SIG-M5 treated with dmso at 0.1 percent for 504 hours (cell line): ENCODE measurements around the gene NEDD4L.

Experiments
- DNase-seq: peaks from one replicate; lab custom pipeline; 2025; ENCODE audit not compliant: unreplicated experiment; lab: John Stamatoyannopoulos, UW

NEDD4L gene

DNA sequence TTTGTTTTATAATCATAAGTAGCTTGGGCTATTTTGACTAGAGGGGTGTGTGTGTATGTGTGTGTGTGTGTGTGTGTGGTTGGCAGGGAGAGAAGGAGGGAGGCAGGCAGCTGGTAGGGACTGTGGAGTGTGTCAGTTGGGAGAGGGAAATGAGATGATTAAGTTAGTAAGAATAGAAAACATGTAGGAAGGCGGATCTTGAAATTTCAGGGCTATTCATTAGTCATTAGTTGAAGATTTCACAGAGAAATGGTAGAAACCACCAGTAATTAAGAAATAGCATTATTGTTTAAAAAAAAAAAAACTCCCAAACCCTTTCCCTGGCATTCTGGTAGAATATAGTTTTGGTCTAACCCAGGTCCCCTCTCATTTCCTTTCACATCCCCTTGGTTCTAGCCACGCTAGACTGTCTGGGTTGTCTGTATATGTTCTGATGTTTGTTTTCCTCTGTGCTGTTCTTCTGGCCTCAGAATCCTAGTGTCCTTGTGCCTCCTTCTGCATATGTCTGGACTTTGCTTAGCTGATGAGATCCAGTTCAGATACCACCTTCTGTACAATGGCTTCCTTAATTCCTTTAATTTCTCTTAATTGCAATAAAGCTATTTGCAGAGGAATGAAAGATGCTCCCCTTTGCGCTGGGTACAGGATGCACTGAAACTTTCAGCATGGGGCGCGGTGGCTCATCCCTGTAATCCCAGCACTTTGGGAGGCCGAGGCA lies 161.6 kb downstream of the NEDD4L start:
- DNase-seq, result no peak

- no peak for DNase-seq
Measured at GRCh38 chr18:58207520-58208152, 163.6 kb downstream of the NEDD4L start.

- DNase-seq, result no peak
Measured at GRCh38 chr18:58208207-58208932, 164.3 kb downstream of the NEDD4L start.

GRCh38 chr18:58209326-58209725 lies 165.3 kb downstream of the NEDD4L start:
- DNase-seq, result no peak

DNA sequence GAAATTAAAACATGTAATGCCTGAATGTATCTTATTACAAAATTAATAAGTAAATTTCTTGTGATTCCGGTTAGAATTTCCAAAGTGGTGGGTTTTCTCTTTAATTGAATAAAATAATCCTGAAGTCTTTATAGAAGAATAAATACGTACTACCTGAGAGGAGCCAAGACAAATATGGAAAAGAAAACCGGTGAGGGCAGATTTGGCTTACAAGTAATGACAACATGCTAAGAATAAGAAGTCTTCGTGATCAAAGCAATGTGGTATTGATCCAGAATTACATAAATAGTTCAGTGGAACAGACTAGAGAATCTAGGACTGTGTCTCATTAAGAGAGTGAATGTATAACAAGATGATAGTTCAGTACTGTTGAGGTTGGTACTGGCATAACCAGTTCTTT lies 167.5 kb downstream of the NEDD4L start:
- no peak for DNase-seq

GRCh38 chr18:58212274-58212673 lies 168.2 kb downstream of the NEDD4L start:
- no peak for DNase-seq

DNA sequence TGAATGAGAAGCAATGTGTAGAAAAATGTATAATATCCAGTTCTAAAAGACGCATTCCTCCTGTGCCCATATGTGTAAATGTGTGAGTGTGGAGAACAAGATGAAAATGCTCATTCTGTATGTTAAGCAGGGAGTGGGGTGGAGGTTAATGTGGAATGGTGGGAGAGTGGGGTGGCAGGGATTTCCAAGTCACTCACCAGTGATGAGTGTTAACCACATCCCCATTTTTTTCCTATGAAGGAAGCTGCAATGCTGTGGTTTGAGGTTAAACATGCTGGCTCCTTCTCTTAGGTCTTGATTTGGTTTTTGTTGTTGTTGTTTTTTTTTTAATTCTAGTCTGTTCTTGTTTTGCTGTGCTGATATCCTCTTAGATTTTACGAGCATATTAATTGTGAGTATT lies 169.4 kb downstream of the NEDD4L start:
- DNase-seq, result peak; percentile 47

DNA sequence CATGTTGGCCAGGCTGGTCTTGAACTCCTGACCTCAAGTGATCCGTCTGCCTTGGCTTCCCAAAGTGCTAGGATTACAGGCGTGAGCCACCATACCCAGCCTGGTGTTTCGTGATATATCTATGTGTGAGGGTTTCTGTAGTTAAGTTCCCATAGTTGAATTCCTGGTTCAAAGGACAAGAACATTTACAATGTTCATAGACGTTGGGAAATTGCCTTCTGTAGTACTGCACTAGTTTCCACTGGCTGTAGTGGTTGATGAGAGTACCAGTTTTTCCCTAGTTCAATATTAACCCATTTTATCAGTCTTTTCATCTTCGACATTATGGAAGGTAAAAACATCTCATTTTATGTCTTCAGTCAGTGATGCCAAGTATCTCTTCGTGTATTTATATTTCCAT lies 171.0 kb downstream of the NEDD4L start:
- no peak for DNase-seq

DNA sequence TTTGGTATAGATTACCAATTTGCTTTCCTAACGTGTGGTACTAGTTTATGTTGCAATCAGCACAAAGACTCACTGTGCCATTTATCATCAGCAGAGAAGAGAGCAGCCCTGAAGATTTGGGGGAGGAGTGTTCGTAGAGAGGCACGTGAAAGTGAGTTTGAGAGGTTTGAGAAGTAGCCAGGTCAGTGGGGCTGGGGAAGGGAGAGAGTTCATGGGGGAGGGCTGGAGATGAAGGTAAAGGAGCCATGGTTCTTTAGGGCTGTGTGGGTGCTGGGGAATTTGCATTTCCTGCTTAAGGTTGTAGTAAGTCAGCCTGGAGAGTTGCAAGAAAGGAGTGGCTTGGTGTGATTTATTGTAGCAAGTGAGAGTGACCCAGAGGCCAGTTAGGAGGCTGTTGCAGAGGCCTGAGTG lies 172.1 kb downstream of the NEDD4L start:
- no peak for DNase-seq

DNA sequence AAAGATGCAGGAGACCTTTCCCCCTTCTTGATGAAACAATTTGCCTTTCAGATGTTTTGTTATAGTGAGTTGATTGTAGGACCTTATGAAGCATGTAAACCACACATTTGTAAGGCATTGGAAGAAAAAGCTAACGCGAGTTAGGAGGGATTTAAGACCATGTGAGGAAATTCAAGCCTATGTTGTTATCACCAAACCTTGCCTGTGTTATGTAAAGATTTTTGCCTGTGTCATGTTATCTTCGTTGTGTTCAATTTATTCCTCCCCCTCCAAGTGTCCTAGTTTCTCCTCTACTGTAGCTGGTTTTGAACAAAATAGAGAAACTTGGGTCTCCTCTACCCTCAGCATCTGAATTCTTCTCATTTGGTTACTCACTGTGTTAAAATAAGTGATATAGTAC lies 173.0 kb downstream of the NEDD4L start:
- no peak for DNase-seq

DNA sequence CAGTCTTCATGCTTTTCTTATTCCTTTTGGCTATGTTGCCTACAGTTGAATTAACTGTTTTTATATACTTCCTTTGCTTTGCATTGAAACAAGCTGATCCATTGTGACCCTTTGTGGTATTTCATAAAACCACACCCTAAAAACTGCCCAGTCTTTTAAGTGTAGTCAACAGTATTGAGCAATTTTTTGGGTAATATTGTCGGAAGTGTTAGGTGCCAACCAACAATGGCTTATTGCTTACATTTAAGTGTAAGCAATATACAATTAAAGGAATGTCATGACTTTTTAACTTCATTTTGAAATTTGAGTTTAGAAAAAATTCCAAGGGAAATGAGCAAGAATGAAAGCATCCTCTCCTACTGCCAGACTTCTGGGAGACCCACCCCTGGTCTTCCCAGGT lies 174.1 kb downstream of the NEDD4L start:
- peak; percentile 54 for DNase-seq

- peak; percentile 8 for DNase-seq
Measured at GRCh38 chr18:58221060-58221725, 177.2 kb downstream of the NEDD4L start.

- DNase-seq, result no peak
Measured at GRCh38 chr18:58222432-58223125, 178.6 kb downstream of the NEDD4L start.

DNA sequence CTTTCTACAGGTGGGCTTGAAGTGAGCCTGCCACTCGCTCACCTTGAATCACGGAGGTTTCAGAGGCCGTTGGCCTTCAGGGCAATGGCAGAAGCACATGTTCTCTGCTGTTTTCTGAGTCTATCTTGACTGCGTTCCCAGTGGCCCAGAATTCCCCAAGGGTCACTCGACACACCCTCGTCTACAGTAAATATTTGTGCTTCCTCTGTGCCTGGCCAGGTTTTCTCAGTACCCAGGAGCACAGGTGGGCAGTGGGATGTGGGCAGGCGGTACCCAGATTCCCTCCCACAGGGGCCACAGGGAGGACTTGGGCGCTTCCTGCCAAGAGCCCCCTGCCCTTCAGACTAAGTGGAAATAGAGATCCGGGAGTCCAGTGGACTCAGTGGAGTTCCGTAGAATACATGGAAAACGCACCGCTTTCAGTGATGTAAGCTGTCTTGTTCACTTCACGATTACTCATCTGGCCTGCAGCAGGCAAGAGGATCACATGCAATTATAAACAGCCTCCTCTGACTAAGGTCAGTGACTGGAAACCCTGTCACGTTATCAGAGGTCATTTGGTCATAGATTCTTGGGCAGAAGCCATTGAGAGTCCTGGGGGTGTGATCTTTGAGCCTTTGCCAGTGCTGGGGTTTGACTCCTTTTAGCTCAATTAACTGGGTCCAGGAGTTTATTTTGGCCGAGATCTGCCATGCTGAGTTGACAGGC lies 179.8 kb downstream of the NEDD4L start:
- DNase-seq, result no peak

GRCh38 chr18:58224425-58224750 lies 180.4 kb downstream of the NEDD4L start:
- no peak for DNase-seq

DNA sequence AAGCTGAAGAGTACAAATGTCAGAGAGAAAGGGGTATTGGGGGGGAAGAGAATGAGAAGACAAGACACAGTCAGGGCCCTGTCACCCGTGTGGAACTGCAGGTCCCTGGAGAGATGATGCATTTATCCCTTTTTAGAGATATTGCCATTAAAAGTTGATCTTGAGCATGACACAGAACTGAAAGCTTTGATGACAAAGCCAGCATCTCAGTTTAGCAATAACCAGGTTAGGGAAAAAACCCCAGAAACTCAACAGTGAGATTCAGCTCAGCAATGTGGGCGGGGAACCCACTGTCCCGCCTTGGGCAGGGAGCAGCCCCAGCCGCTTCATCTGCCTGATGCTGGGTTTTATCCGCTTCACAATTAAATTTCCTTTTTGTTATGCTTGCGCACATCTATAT lies 181.1 kb downstream of the NEDD4L start:
- DNase-seq, result no peak

GRCh38 chr18:58226429-58226828 lies 182.4 kb downstream of the NEDD4L start:
- no peak for DNase-seq

DNA sequence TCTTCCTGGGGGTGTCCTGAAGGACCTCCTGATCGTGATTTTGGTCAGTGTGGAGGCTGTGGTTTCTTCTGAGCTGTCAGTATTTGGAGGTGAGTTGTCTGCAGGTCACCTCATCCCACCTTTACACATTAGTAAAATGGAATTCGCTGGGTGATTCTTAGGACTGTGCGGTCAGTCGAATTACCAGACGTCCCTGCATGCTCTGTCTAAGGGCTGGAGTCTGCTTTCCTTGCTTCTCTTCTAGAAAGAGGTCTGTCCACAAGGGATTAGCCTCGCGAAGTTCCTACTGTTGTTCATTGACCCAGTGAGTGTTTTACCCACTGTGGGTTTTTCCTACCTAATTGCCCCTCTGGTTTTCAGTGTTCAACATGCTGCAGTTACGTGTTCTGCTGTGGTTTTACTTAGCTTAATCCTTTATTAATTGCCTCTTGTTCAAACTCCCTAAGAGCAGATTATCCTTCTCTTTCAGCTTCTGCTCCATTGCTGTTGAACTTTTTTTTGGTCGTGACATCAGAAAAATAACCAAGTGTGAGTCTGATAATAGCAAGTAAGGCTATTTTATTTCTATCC lies 183.4 kb downstream of the NEDD4L start:
- no peak for DNase-seq

GRCh38 chr18:58228176-58228575 lies 184.2 kb downstream of the NEDD4L start:
- DNase-seq, result no peak

GRCh38 chr18:58228762-58229161 lies 184.7 kb downstream of the NEDD4L start:
- no peak for DNase-seq
